ENCODE results near the gene HIF3A.

The HIF3A gene

DNA sequence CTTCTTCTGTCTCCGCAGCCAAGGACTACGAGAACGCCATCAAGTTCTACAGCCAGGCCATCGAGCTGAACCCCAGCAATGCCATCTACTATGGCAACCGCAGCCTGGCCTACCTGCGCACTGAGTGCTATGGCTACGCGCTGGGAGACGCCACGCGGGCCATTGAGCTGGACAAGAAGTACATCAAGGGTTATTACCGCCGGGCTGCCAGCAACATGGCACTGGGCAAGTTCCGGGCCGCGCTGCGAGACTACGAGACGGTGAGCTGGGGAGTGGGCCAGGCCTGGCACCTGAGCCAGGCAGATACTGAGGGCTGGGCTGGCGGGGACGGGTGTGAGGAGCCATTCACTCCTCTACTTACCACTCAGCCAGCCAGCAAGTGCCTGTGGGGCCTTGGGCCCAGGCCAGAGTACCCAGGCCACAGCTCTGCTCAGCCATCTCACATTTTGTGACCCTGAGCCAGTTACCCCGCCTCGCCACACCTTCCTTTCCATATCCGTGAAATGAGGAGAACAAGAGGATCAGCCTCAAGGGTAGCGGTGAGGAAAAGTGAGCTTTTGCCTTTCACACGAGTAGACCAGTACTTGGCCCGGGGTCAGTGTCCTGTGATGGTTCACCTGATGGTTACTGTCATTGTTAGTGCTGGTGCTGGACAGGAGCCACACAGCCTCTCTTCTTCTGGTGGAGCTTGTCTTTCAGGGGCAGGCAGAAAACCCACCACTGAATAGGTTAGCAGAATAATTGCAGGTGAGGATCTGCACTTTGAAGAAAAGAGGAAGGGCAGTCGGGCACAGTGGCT, 57.1 kb downstream of the HIF3A start:
- intact Hi-C loops (cut with DNase I): no loop called here
- DNase-seq: peak in 3 of 10 donors; percentile 69 to 76 (median 73)

DNA sequence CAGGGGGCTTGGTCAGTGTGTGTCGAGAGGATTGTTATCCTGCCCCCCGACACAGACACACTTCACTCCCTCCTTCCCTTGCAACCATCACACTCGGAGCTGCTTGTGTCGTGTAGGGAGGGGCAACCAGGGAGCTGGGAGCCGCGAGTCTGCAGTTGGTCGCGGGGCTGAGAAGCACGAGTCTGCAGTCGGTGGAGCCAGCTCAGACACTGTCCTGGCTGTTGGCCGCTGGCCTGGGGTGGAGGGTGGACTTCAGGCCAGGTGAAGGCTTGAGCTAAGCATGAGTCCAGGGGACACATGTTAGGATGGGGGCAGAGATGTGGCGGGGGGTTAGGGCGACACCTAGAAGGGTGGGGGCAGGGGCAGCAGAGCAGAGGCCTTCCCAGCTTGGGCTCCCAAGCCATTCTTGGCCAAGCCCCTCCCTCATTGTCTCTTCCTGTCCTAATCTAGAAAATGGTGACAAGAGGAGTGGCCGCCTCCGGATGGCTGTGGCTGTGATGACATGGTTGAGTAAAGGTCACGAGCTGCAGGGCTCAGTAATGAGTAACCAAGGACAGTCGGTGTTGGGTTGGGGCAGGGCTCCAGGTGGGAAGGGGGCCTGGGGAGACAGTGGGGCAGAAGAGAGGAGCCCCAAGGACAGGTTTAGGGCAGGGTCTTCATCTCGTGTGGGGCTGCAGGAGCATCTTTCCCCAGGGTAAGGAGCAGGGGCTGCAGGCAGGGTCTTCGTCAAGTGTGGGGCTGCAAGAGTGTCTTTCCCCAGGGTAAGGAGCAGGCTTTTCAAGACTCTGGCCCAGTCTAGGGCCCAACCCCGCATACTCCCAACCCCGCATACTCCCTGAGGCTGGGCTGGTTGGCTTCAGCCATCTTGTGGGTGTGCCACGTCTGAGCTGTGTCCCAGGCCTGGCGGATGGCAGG, 58.6 kb downstream of the HIF3A start:
- intact Hi-C loops (cut with DNase I): no loop called here
- DNase-seq: peak in 3 of 10 donors; percentile 33 to 66 (median 64)

DNA sequence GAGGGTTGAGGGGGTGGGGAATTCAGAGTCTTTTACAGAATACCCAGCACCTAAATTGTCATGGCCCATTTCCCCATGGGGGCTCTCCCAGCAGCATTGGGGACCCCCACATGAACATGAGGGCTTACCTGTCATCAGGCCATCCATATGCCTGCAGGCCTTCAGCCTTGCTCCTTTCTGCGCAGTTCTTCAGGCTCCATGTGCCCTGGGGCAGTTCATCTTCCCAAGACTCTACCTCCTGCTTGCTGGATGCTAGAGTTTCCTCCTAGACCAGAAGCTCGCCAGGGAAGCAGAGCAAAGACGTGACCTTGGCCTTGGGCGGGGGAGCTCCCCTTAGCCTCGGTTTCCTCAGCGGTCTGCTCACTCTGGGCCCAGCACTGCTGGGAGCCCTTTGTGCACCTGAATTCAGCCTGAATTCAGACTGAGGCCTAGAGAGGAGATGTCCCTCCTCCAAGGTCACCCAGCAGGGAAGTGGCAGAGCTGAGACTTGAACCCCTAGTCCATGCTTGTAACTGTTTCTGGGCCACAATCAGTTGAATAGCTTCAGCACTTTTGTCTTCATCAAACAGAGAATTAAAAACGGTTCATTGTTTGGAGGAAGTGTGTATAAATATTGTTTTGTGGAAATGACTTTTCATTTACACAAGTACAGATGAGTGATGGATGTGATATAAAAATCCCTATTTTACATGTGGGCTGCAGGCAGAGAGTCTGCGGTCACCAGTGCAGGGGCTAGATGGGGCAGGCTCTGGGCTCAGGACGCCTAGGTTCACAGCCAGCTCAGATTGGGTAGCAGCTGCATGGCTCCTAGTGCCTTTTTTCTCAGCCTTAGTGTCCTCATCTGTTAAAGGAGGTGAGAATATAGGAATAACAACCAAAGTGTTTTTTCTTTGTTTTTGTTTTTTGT, 59.6 kb downstream of the HIF3A start:
- peak in 2 of 10 donors; percentile 46 to 53 for DNase-seq
- intact Hi-C loops (cut with DNase I): no loop called here

DNA sequence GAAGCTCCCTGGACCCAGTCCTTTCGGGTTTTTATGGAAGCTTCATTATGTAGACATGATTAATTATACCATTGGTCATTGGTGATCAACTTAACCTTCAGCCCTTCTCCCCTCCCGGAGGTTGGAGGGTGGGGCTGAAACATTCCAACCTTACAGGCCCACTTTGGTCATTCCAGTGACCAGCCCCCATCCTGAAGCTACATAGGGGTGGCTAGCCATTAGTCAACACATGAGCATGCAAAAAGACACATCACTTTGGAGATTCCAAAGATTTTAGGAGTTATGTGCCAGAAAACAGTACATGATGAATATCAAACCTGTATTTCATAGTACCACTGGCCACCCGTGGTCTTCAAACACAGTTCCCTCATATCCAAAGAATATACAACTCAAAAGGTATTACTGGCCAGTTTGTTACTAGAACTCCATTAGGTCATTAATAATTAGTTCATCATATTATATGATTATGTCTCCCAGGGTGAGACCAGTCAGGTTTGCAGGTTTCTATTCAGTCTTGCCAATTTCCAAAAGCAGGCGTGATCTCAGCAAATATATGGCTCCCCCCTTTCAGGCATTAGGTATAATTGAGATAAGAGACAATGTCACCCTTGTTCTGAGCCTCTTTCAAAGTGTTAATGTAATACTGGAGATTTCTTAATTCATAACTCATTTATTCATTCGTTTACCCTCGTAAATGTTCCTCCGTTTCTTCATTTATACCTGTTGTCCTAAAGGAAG, 61.2 kb downstream of the HIF3A start:
- no peak for DNase-seq
- intact Hi-C loops (cut with DNase I): no loop called here

DNA sequence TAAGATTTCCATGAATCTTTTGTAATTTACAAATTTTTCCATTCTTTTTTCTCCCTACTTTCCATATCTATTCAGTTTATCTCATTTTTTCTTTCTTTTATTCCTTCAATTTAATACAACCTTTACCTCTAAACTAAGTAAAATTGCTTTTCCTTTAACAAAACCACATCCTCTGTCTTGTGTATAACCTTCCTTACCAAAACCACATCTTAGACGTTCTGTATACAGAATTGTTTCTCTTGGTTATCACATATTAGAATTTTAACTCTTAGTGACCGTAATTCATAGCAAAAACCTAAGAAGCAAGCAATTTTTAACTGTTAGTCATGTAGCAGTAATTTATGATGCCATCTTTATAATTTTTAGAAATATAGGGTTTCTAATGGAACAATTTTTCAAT, 65.1 kb downstream of the HIF3A start:
- no peak for DNase-seq
- intact Hi-C loops (cut with DNase I): no loop called here

DNA sequence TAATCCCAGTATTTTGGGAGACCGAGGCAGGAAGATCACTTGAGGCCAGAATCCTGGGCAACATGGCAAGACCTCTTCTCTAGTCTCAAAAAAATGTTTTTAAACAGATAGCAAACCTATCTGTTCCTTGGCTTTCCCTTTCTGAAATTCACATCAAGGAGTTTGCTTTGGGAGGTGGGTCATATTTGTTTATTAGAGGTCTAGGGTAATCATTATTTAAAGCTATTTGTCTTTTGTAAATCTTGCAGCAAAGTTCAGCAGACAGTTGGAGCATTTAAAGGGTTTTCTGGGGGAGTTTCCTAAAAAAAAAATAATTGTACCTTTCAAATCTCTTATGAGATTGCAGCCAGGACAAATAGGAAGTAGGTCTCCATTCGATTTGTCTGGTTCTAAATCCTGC, 67.5 kb downstream of the HIF3A start:
- DNase-seq: no peak
- intact Hi-C loops (cut with DNase I): no loop called here

DNA sequence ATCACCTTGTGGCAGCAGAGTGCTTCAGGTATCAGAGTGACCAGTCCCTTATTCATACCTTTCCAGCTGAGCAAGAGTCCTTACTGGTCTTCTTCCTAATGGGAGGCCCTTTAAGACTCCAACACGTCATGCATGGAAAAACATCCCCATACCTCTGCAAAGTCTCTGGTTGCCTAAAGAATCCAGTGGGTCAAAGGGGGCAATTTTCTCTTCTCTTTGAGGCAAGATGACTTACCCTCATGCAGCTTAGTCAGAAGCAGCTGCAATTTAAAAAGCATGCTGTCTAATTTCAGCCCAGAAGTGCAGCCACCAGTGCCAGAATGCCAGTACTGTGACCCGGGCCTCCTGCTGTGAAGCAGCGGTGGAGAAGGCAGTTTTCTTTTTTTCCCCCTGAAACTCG, 68.7 kb downstream of the HIF3A start:
- DNase-seq: peak in 1 of 10 donors; percentile 29
- intact Hi-C loops (cut with DNase I): no loop called here

DNA sequence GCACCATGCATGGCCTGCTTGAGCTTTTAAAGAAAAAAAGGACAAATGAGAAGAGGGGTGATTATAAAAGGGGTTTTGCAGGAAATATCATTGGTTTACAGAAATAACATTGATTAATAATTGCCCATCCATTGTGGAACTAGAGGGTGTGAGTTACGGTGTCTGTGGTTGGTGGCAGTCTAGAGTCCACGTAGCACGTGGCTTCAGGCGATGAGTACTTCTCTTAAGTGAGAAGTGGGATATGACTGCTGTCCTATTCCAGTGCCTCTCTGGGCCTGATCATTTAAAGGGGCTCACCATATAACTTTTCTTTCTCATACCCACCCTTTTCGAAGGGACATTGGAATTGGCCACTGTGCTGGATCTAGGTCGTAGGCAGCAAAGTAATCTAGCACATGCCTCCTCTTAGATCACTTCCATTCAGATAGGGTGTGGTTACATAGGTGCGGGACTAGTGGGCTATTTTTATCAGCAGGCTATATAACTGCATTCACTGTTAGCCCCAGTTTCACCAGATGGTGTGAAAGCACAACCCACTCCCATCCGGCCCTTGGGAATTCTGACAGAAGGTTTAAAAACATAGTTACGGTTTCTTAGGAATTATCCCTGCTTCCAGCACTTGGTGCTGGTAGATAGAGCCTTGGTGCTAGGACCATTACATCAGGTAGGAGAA, 69.9 kb downstream of the HIF3A start:
- peak in 3 of 10 donors; percentile 20 to 62 (median 29) for DNase-seq
- intact Hi-C loops (cut with DNase I): no loop called here

DNA sequence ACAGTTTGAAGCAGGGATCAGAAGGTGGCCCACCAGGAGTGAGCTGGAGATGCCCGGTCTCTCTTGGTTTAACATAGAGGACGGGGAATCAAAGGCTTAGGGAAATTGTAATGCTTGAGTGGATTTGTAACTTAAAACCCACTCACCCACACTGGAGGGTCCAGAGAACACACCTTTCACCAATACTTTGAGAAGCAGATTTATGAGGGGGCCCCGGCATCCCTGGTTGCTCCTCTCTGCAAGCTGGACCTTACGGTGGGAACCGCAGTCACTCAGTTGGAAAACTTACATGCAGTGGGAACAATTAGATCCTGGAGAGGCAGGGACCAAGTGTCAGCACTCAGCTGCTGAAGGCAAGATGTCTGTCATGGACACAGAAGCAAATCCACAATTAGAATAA, 70.6 kb downstream of the HIF3A start:
- peak in 3 of 10 donors; percentile 17 to 44 (median 36) for DNase-seq
- intact Hi-C loops (cut with DNase I): no loop called here

DNA sequence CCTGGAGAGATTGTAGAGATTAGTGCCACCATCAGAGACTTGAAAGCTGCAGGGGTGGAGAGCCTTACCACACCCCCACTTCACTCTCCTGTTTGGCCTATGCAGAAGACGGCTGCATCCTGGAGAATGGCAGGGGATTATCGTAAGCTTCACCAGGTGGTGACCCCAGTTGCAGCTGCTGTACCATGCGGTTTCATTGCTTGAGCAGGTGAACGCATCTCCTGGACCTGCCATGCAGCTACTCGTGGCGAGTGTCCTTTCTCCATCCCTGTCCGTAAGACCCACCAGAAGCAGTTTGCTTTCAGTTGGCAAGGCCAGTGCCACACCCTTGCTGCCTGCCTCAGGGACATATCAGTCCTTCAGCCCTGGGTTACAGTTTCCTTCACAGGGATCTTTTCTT, 71.3 kb downstream of the HIF3A start:
- DNase-seq: peak in 3 of 10 donors; percentile 7 to 63 (median 12)
- intact Hi-C loops (cut with DNase I): no loop called here

DNA sequence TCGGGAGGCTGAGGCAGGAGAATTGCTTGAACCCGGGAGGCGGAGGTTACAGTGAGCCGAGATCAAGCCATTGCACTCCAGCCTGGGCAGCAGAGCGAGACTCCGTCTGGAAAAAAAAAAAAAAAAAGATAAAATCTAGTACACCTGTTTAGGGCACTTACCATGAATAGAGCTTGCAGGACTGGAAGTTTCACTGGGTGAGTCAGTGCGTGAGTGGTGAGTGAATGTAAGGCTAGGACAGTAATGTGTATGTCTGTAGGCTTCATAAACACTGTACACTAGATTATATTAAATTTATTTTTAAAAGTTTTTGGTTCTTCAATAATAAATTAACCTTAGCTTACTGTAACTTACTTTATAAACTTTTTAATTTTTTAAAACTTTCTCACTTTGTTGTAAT, 73.0 kb downstream of the HIF3A start:
- DNase-seq: peak in 1 of 10 donors; percentile 5

DNA sequence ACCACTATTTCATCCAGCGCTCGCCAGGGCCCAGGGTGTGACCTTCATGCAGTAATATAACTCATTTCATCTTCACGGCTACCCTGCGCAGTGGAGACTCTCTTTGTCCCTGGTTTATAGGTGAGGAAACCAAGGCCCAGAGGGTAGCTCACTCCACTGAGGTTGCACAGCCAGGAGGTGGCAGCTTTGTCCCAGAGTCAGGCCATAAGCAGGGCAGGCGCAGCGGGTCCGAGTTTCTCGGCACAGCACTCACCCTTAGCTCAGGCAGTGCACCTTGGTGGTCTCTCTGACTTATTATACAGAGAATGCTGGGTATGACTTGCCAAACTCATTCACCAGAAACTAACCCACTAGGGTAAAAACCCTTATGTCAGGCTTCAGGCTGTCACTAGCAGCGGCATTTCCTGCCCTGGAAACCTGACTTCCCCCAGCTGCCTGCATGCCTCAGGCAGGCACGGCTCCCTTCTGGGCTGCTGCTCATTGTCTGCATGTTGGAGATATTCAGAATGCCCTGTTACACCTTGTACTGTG, 74.6 kb downstream of the HIF3A start:
- peak in 3 of 10 donors; percentile 63 to 78 (median 68) for DNase-seq
- intact Hi-C loops (cut with DNase I): loop anchor here (10.0 kb wide), 1 partner anchor 87 kb away; no protein-coding TSS in a partner anchor

More for the DNA sequence above, 73.0 kb downstream of the HIF3A start:
- intact Hi-C loops (cut with DNase I): loop anchor here (10.0 kb wide), 1 partner anchor 85 kb away; no protein-coding TSS in a partner anchor

DNA sequence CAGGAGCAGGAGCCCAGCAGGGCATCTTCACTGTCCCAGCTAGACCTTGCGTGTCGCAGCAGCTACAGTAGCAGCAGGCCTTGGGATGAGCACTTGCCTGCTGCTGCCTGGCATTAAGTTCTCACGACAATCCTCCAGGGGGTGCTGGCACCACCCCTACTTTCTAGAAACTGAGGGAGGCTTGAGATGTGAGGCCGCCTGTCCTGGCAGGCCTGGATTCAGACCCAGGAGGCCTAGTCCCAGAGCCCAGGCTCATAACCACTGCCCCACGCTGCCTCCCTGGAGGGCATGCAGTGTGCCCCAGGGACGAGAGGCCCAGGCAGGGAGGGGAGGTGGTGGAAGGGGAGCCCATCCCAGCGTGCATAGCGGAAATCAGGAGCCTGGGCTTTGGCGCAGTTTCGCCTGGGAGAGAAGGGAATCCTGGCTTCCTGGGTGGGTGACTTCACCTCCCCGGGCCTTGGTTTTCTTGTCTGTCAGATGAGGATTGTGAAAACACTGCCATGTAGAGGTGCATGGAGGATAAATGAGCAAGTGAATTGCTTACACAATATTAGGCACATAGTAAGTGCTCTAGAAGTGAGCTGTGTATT, 76.2 kb downstream of the HIF3A start:
- intact Hi-C loops (cut with DNase I): loop anchor here (10.0 kb wide), 1 partner anchor 88 kb away; no protein-coding TSS in a partner anchor
- DNase-seq: peak in 3 of 10 donors; percentile 64 to 87 (median 68)

DNA sequence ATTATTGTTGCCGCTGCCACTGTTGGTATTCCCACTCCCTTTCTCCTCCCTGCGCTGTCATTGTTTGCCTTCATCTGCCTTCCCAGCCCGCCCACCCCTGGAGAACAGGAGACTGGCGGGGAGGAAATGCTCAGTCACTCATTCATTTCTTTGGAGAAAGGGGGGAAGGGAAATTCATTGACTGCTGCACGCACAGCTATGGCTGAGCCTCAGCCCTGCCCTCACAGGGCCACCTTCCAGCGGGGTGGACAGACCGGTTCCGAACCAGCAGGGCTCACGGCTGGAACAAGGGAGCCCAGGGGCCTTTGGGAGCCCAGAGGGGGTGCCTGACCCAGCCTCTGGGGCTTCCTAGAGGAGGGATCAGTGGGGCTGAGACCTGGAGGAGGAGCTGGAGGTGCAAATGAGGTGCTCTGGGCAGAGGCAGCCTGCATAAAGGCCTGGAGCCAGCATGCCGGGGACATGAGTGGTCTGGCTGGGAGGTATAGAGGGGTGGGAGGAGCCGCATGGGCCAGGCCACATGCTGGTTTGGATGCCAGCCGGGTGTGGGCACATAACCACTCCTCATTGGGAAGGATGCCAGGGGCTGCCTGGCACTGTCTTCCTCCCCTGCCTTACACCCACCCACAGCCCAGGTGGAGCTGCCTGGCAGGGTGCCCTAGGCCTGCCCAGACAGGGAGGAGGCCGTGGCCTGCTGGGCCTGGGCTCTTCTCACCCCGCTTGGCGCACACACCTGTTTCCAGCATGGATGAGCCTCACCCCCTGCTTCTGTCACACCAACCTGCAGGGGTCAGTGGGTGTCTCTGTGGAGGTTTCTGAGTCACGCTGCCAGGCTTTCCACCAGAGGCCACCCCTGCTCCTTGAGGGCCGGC, 76.9 kb downstream of the HIF3A start:
- DNase-seq: peak in 6 of 10 donors; percentile 25 to 91 (median 68)
- intact Hi-C loops (cut with DNase I): loop anchor here (10.0 kb wide), 1 partner anchor 89 kb away; no protein-coding TSS in a partner anchor

DNA sequence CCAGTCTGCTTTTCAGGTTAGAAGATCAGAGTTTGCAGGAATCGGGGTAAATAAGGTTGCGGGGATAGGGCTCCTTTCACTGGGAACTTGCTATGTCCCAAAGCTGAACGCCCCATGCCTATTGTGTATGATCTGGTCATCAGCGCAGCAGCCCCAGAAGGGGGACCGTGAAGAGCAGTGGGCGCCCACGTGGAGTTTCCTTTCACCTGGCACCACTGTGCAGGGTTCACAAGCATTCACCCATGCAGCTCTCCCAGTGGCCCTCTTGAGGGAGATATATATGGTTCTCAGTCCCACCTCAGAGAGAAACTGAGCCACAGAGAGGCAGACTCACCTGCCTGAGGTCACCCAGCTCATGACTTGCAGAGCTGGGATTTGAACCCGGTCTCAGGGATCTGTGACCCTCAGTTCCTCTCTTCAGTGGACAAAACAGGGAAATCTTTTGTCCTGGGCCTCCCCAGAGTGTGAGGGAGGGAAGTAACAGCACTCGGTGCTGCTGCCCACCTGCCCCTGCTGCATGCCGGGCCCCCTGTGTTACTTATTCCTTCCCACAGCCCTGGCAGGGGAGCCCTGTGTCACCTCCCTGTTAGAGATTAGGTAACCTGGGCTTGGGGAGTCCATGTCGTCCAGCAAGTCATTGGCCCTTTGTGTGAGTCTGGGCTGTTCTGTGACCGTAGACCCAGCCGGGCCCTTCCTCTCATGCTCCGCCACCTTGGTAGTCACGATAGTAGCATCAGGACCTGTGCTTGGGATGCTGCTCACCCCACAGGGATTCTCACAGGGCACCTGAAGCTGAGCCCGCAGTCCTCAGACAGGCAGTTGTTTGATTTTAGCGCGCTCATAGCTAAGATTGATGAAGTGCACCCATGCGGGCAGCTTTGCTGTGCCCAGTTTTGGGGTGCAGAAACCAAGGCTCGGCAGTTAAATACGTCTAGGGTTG, 78.0 kb downstream of the HIF3A start:
- intact Hi-C loops (cut with DNase I): loop anchor here (10.0 kb wide), 1 partner anchor 90 kb away; no protein-coding TSS in a partner anchor
- DNase-seq: peak in 3 of 10 donors; percentile 18 to 57 (median 26)

Measured in posterior cingulate gyrus (tissue), 11 donors.